GM12874 (cell line): ENCODE results near the gene MACROH2A1.

ENCODE experiments used
- TF ChIP-seq, protein P1 (sequence below): IDR thresholded peaks from 2 replicates; pipeline ENCODE4 v1.5.1; 2011; ENCODE audit warnings: low read depth, mild to moderate bottlenecking, control low read depth, low read length, moderate library complexity; ENCODE audit not compliant: insufficient read depth

The MACROH2A1 gene

DNA sequence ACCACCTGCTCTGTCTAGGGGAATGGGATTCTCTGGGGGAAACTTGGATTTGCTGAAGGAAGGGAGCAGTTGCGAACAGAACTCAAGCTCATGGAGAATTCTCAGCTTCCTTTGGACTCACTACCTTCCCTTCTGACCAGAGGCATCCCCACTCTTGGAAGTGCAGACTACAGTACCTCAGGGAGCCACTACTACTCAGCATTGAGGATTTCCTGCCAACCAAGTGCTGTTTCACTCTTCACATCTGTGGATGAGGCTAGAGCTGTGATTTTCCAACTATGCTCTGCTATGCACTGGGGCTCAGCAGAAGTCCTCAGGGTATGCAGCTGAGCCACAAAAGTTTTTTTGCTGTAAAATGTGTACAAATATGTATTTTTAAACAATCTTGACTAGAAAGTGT lies 43.9 kb downstream of the MACROH2A1 start:
- TF ChIP-seq, protein P1, sequence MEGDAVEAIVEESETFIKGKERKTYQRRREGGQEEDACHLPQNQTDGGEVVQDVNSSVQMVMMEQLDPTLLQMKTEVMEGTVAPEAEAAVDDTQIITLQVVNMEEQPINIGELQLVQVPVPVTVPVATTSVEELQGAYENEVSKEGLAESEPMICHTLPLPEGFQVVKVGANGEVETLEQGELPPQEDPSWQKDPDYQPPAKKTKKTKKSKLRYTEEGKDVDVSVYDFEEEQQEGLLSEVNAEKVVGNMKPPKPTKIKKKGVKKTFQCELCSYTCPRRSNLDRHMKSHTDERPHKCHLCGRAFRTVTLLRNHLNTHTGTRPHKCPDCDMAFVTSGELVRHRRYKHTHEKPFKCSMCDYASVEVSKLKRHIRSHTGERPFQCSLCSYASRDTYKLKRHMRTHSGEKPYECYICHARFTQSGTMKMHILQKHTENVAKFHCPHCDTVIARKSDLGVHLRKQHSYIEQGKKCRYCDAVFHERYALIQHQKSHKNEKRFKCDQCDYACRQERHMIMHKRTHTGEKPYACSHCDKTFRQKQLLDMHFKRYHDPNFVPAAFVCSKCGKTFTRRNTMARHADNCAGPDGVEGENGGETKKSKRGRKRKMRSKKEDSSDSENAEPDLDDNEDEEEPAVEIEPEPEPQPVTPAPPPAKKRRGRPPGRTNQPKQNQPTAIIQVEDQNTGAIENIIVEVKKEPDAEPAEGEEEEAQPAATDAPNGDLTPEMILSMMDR = no peak

DNA sequence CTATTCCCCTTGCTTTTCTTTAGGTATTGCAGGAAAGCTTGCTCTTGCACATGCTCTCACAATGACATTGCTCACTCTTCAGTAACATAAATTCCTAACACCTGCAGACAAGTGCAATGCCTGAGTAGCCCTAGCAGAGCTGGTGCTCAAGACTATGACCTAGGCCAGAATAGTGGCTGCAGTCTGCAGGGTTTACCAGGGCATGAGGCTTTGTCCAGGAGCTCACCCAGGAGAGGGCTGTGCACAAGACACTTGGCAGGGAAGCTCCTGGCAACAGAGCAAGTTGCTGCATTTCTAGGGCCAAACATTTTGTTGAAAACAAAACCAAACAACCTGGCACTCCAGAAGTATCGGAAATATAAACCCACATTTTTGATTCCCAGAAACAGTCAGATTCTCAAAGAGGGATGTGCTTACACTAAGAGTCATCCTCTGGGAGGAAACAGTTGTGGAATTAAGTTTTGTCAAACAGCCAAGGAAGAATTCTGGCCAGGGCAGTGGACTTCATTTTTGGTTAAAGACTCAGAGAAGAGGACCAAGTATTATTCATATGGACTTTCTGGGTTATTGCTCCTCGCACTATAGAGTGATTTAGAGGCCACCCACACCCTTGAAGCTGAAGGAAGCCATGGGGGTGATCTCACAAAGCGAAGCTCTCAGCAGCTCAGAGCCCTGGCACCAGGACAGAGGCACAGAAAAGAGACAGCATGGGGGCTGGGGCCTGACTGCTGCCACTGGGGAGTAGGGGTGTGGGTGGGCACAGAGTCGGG lies 44.9 kb downstream of the MACROH2A1 start:
- TF ChIP-seq, protein P1 = no peak

DNA sequence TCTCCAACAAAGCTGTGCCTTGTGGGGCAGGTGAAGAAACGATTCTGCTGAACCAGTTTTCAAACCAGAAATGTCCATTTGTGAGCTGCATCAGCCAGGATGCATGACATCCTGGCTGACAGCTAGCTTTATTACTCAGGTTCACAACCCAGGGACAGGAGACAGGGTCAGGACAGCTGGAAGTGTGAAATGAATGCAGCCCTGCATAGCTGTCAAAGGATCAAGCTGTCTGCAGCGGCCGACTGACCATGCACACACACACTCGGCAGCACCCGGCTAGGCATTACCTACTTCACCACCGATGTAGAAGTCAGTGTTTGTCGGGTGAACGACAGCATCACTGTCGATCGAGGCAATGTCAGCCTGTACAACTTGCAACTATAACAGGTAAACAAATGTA lies 48.5 kb downstream of the MACROH2A1 start:
- TF ChIP-seq, protein P1 = no peak

DNA sequence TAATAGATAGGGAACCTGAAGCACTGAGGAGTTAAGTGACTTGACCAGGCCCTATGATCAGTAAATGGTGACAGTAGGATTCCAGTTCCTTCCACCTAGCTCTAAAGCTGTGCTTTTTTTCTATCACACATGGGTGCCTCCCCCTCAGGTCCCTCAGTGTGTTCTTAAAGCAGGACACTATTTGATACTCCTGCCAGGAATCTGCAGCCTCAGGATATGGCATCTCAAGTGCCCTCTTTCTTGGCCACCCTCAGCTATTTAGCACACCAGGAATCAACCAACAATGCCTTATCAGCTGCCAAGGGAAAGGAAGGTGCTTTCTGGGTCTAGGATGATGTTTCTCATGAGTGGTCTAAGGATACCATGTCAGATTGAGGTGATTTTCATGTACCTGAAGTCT lies 49.1 kb downstream of the MACROH2A1 start:
- TF ChIP-seq, protein P1 = no peak

DNA sequence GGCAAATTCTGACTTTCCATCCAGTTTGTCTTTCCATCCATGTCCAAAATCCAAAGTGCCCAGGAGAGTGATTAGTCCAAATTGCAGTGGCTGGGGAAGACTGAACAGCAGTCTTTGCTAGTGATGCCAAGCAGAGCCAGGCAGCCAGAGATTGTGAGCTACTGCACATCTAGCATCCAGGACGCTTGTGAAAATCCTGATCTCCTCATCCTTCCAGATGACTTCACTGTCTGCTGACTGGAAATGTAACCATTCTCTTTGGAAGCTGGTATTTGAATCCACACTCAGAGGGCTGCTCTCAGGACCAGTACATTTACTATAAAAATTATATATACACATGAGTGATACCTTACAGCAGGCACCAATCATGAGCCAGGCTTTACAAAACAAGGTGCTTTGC lies 49.6 kb downstream of the MACROH2A1 start:
- TF ChIP-seq, protein P1 = no peak

DNA sequence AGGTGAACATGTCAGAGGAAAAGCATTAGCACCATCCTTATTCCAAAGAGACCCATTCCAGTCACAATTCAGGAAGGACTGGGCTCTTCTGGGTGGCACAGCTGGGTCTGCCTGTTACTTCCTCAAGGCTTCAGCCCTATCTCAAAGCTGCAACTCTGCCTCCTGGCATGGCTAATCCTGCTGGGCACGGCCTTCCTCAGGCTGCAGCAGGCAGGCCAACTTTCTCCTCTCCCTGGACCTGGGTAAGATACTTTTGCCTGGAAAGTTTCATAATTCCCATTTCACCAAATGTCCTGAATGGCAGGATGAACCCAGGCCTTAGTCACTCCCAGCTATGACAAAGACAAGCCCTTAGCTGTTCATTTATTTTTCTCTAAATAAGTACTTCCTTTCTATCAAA lies 50.1 kb downstream of the MACROH2A1 start:
- TF ChIP-seq, protein P1 = no peak

DNA sequence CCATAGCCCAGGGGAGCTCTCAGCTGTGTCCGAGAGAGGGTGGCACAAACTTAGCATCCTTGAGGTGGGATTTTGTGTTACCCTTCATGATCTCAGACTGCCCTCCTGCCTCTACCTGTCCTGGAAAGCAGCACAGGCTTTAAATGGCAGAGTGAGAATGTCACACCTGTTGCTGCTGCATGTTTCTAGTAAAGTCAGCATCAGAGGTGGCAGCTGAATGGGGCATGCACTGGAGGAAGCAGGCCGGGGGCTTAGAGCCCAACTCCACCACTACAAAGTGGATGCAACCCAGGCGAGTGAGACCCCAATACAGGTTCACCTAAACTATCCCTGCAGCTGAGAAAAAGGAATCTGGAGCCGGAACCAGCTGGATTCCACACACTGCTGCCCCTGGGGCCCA lies 51.6 kb downstream of the MACROH2A1 start:
- TF ChIP-seq, protein P1 = no peak
